HUES64 (cell line): ENCODE results near the gene COLEC12.
"Not testable (repeated sequence)": the region's sequence is repeated elsewhere in the genome, so short reads cannot be mapped to it uniquely, and the experiment has no call there.

Experiments used
- H3K27ac ChIP-seq: 2 replicates; pipeline ENCODE4 v1.7.0; 2013; ENCODE audit warnings: low read depth, low read length, inconsistent platforms
- H3K27me3 ChIP-seq: 2 replicates; pipeline ENCODE4 v1.6.1; 2013; ENCODE audit warnings: mild to moderate bottlenecking, low read length; ENCODE audit not compliant: insufficient read depth
- H3K36me3 ChIP-seq: 2 replicates; pipeline ENCODE4 v1.6.1; 2013; ENCODE audit warnings: mild to moderate bottlenecking, low read length; ENCODE audit not compliant: insufficient read depth
- H3K4me1 ChIP-seq: 2 replicates; pipeline ENCODE4 v1.6.1; 2013; ENCODE audit warnings: mild to moderate bottlenecking, low read length, moderate library complexity; ENCODE audit not compliant: insufficient read depth
- H3K4me3 ChIP-seq: 2 replicates; pipeline ENCODE4 v1.5.1; 2013; ENCODE audit warnings: mild to moderate bottlenecking, low read length, moderate library complexity
- H3K9ac ChIP-seq: 2 replicates; pipeline ENCODE4 v1.6.1; 2013; ENCODE audit warnings: mild to moderate bottlenecking, low read depth, low read length
- H3K9me3 ChIP-seq: 2 replicates; pipeline ENCODE4 v1.6.1; 2013; ENCODE audit warnings: low read depth, low read length; ENCODE audit not compliant: insufficient read depth
- WGBS: fragments of 150-250, 120-280 bp; methylation state at CpG from one replicate; pipeline ENCODE4 v1.1.7; 2013; ENCODE audit warnings: missing lambda C conversion rate; 5-methylcytosine and 5-hydroxymethylcytosine counted together

Gene COLEC12

DNA sequence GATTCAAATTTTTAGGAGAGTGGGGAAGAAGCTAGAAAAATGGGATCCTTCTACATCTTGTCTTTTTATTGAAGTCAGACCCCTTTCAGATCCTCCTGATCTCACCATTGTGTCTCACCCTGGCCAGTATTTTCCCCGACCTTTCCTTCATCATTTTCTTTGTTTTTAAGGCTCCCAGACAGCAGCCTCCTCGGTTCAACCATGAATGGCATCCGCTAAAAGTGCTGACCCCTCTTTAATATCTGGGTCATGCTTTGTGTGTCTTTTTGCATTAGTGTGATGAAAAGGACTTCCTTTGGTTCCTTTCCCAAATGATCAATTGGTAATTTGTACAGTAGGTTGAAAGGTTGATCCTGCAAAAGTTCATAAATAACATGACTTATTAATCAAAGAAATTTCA is 205.9 kb downstream of the COLEC12 start:
- no peaks in the 10 kb centered on the region for H3K4me1 ChIP-seq
- H3K27me3 ChIP-seq: no peaks in the 10 kb centered on the region
- 90% methylated on average over 3 of the region's 3 CpGs for WGBS
- no peaks in the 10 kb centered on the region for H3K36me3 ChIP-seq
- H3K9me3 ChIP-seq: no peaks in the 10 kb centered on the region
- no peak overlapping the region for H3K4me3 ChIP-seq
- H3K27ac ChIP-seq: no peak overlapping the region
- no peak overlapping the region for H3K9ac ChIP-seq

- Histone ChIP-seq H3K27me3 (no peaks in the 10 kb centered on the region), H3K36me3 (no peaks in the 10 kb centered on the region), H3K27ac (no peak overlapping the region), H3K4me3 (no peak overlapping the region), H3K4me1 (no peaks in the 10 kb centered on the region), H3K9me3 (no peaks in the 10 kb centered on the region), H3K9ac (no peak overlapping the region)
- WGBS: 98% methylated on average over 3 of the region's 4 CpGs
Measured at GRCh38 chr18:293536-293935, 207.0 kb downstream of the COLEC12 start.

- Histone ChIP-seq H3K4me1 (no peaks in the 10 kb centered on the region), H3K36me3 (no peaks in the 10 kb centered on the region), H3K27ac (no peak overlapping the region), H3K9ac (no peak overlapping the region), H3K9me3 (no peaks in the 10 kb centered on the region), H3K27me3 (no peaks in the 10 kb centered on the region), H3K4me3 (no peak overlapping the region)
- 84% methylated on average over 3 of the region's 3 CpGs for WGBS
Measured at GRCh38 chr18:292271-292670, 208.2 kb downstream of the COLEC12 start.

DNA sequence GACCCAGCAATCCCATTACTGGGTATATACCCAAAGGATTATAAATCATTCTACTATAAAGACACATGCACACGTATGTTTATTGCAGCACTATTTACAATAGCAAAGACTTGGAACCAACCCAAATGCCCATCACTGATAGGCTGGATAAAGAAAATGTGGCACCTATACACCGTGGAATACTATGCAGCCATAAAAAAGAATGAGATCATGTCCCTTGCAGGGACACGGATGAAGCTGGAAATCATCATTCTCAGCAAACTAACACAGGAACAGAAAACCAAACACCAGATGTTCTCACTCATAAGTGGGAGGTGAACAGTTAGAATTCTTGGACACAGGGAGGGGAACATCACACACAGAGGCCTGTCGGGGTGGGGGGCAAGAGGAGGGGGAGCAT is 210.5 kb downstream of the COLEC12 start:
- not testable (repeated sequence) for H3K4me1 ChIP-seq, H3K36me3 ChIP-seq, H3K27ac ChIP-seq, H3K9ac ChIP-seq, H3K27me3 ChIP-seq, H3K9me3 ChIP-seq, H3K4me3 ChIP-seq
- 87% methylated on average over 4 of the region's 4 CpGs for WGBS

DNA sequence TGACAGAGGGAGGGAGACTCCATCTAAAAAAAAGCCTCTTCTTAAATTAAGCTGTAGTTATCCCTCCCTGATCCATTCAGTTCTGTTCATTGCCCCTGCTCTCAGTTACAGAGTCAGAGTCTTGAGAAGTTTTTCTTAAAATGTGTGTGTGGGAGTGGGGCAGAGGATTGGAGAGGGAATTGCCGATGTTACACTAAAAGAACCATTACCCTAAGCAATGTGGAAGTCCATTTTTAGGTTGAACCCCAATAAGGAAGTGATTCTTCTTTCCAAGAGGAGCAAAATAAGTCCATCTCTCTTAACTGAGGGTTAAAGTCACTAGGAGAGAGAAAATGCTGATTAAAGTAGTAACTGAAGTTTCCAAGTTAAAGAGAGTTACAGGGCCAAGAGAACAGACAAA is 211.5 kb downstream of the COLEC12 start:
- Histone ChIP-seq H3K9me3 (no peaks in the 10 kb centered on the region), H3K4me1 (no peaks in the 10 kb centered on the region), H3K27ac (no peak overlapping the region), H3K4me3 (no peak overlapping the region), H3K36me3 (no peaks in the 10 kb centered on the region), H3K9ac (no peak overlapping the region), H3K27me3 (no peaks in the 10 kb centered on the region)
- no CpG with 5 or more reads among the region's 1 CpG for WGBS

- no peak overlapping the region for H3K27ac ChIP-seq
- H3K9me3 ChIP-seq: no peaks in the 10 kb centered on the region
- H3K36me3 ChIP-seq: no peaks in the 10 kb centered on the region
- H3K4me1 ChIP-seq: no peaks in the 10 kb centered on the region
- H3K27me3 ChIP-seq: no peaks in the 10 kb centered on the region
- WGBS: 96% methylated on average over 6 of the region's 8 CpGs
- H3K4me3 ChIP-seq: no peak overlapping the region
- H3K9ac ChIP-seq: no peak overlapping the region
Measured at GRCh38 chr18:286515-287310, 213.8 kb downstream of the COLEC12 start.

GRCh38 chr18:285817-286216 is 214.7 kb downstream of the COLEC12 start:
- WGBS: 90% methylated on average over 5 of the region's 6 CpGs
- H3K4me3 ChIP-seq: no peak overlapping the region
- no peak overlapping the region for H3K9ac ChIP-seq
- H3K27me3 ChIP-seq: no peaks in the 10 kb centered on the region
- no peaks in the 10 kb centered on the region for H3K9me3 ChIP-seq
- H3K27ac ChIP-seq: no peak overlapping the region
- no peaks in the 10 kb centered on the region for H3K4me1 ChIP-seq
- H3K36me3 ChIP-seq: no peaks in the 10 kb centered on the region

- Histone ChIP-seq H3K27ac (no peak overlapping the region), H3K4me1 (peaks cover 5% of the 10 kb centered on the region; the same call in 1 of the 2 replicates), H3K9me3 (no peaks in the 10 kb centered on the region), H3K27me3 (no peaks in the 10 kb centered on the region), H3K36me3 (no peaks in the 10 kb centered on the region), H3K4me3 (no peak overlapping the region), H3K9ac (no peak overlapping the region)
- 90% methylated on average over 2 of the region's 2 CpGs for WGBS
Measured at GRCh38 chr18:275486-275885, 225.0 kb downstream of the COLEC12 start.

- H3K27ac ChIP-seq: no peak overlapping the region
- WGBS: 94% methylated on average over 8 of the region's 8 CpGs
- H3K4me1 ChIP-seq: peaks cover 5% of the 10 kb centered on the region; the same call in 1 of the 2 replicates
- no peaks in the 10 kb centered on the region for H3K27me3 ChIP-seq
- H3K9me3 ChIP-seq: no peaks in the 10 kb centered on the region
- no peaks in the 10 kb centered on the region for H3K36me3 ChIP-seq
- no peak overlapping the region for H3K9ac ChIP-seq
- H3K4me3 ChIP-seq: no peak overlapping the region
Measured at GRCh38 chr18:274313-274712, 226.2 kb downstream of the COLEC12 start.

DNA sequence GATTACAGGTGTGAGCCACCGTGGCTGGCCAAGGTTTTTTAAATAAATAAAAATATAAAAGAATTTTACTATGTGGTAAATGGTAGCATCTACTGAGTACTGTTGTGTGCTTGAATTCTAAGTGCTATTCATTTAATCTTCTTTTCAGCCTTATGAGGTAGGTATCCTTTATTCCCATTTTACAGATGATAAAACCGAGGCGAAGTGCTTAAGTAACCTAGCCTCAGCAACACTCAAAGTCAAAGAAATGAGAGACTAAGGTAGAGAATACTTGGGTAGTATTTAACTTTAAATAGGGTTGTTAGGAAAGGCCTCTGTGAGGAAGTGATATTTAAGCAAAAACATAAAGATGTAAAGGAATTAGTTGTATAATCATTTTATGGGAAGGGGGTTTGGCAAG is 227.0 kb downstream of the COLEC12 start:
- Histone ChIP-seq H3K9ac (no peak overlapping the region), H3K4me3 (no peak overlapping the region), H3K36me3 (no peaks in the 10 kb centered on the region), H3K27me3 (no peaks in the 10 kb centered on the region), H3K4me1 (peaks cover 9% of the 10 kb centered on the region), H3K9me3 (no peaks in the 10 kb centered on the region), H3K27ac (no peak overlapping the region)
- WGBS: 81% methylated on average over 2 of the region's 3 CpGs

DNA sequence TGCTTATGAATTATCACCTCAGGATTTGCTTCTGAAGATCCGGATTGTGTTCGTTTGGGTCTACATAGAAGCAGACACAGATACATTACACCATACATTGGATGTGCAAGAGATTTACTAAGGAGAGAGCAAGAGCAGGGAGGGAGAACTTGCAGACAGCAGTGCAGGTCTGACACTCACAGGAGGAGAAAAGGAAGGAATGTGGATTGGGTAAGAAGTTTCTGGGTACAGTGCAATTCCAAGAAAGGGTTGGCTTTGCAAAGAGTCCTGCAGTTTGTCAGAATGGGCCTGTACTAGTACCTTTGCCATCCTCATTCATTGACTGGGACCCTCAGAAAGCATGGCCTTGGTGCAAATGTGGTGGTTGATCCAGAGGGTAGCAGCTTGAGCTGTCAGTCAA is 227.9 kb downstream of the COLEC12 start:
- Histone ChIP-seq H3K4me1 (peaks cover 9% of the 10 kb centered on the region), H3K36me3 (no peaks in the 10 kb centered on the region), H3K27me3 (no peaks in the 10 kb centered on the region), H3K4me3 (no peak overlapping the region), H3K9ac (no peak overlapping the region; the same call in 1 of the 2 replicates), H3K27ac (peak overlapping the region; percentile 38; the same call in 1 of the 2 replicates), H3K9me3 (no peaks in the 10 kb centered on the region)
- WGBS: no CpG with 5 or more reads among the region's 2 CpGs
